GM19193 (cell line): Measurements from ENCODE around the gene CLN5.

Source experiments
- POLR2A ChIP-seq: IDR thresholded peaks from 4 replicates; pipeline ENCODE4 v1.6.1; 2011; ENCODE audit not compliant: insufficient read depth, insufficient read length; ENCODE audit errors: extremely low read depth

The CLN5 gene

DNA sequence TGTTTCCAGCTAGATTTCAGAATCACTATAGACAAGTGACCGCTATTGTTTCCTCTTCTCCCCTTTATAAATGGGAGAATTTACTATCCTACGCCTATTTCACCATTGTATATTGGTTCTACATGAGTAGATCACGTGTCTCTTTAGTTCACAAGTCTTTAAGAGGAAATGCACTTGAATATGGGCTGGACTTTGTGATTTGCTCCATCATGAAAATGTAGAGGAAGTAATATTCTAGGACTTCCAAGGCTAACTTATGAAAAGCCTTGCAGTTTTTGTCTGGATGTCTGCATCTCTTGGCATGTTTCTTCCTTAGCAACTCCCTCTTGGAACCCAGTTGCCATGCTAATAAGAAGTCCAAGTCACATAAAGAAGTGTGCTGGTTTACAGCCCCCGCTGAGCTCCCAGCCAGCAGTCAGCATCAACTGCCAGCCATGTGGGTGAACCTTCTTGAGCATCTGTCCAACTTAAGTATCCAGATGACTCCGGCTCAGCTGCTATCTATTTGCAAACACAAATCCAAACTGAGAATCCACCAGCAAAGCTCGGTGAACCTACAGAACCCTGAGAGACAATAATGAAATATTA, 39.9 kb downstream of the CLN5 start:
- TF ChIP-seq POLR2A, result no peak

- TF ChIP-seq POLR2A, result no peak
Measured at GRCh38 chr13:77033717-77034302, 41.9 kb downstream of the CLN5 start.

DNA sequence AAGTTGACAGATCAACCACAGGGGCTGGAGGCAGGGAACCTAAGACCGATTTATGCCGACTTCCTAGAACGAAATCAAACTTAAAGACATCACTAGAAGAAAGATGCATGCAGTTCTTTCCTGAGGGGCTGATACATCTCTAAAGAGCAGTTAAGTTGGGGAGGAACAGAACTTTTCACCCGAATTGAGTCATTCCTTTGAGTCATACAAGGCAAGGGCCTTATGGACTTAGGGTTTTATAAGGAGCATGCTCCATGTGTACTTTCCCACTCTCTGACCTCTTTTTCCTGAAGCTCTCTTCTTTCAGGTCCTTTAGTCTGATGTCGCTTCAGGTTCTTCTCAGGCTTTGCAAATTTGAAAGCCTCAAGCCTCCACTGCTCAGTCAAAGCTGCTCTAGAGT, 43.0 kb downstream of the CLN5 start:
- TF ChIP-seq POLR2A, result no peak

GRCh38 chr13:77036279-77036678, 44.4 kb downstream of the CLN5 start:
- TF ChIP-seq POLR2A, result no peak

DNA sequence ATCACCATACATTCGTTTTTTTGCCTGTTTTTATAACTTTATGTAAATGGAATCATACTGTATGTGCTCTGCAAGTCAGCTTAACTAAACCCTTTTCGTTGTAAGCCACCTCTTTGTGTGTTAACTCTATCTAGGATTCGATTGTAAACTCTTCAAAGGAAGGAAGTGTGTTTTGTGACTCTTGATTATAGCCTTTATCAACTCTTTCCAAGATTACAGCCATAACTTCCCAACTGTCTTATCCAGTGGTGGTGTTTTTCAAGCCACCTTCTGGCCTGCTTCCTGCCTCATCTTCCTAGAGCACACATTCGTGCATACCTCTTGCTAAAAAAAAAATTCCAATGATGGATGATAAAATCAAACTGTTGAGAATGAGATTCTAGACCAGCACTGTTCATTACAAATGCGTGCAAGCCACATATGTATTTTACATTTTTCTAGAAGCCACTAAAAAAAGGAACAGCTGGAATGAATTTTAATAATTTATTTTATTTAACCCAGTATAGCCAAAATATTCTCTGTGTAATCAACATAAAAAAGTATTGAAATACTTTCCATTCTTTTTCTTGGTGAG, 47.1 kb downstream of the CLN5 start:
- no peak for TF ChIP-seq POLR2A

DNA sequence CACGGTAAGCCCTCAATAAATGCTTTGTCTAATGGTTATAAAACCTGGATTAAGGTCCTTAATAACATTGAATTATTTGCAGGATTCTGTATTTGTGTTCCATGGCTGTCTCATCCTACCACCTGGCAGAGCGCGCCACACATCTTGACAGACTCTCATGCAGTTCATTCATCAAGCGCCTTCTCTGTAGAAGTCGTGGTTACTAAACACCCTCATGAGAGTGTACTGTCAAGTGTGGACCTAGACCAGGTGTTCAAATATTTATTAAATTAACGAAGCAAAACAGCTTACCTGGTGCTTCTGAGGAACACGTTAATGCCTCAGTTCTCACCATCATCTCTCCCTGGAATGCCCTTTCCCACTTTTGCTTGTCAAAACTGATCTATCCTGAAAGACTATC, 48.2 kb downstream of the CLN5 start:
- TF ChIP-seq POLR2A, result no peak

DNA sequence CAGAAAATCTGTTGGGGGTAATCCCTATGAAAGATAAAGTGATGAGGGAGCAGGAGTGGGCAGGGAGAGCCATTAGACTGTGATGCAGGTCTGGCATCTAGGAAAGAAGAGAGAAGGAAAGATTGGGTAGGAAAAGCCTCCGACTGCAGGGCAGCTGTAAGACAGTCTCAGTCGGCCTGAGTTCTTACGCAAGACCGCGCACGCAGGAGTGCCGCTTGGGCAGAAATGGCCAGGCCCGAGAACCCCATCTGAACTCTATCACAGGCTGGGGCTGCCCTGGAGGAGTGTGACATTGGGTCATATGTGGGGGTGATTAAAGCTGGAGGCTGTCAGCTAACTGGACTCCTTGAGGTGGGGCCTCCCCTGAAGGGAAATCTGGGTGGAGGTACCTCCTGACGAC, 49.0 kb downstream of the CLN5 start:
- TF ChIP-seq POLR2A, result no peak

DNA sequence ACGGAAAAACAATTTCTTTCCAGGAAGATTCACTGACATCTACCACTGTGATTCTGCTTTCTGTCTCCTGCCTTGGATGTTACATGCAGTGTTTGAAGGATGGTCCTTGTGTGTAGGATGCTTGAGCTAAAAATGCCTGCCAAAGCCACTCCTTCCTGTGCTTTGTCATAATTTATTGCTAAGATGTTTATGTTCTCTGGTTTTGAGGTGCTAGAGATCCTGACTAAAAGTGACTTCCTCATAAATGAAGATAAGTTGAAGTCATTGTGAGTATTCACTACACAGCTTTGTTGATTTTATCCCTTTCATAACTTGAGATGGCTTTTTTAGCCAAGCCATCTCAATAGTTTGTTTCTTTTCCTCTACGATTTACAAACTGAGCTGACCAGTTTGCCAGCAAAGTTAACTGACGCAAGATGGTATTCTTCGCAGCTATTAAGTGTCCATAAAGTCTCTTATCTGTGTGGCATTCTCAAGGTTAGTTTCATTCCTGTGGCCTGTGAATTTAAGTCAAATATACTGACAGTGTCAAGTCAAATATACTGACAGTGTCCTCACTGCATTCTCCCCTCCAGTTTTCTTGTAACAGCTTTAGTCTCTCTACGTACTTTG, 50.8 kb downstream of the CLN5 start:
- no peak for TF ChIP-seq POLR2A

GRCh38 chr13:77047649-77048343, 55.9 kb downstream of the CLN5 start:
- TF ChIP-seq POLR2A, result no peak

DNA sequence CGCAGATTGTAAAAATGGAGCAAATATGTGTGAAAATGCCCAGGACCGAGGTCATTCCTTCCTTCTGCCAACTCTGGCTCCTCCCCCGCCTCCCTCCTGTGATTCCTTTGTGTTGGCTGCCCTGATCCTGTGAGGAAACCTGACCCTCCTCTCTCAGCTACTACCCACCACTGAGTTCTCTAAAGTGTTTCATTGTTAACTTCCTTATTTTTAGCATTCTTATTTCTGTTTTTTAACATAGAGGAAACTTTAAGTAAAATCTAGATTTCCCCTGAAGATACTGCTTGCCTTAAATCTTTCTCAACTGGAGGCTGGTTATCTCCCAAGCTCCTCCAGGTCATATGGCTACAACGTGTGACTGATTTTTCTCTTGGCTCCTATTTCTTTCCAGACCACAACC, 56.8 kb downstream of the CLN5 start:
- TF ChIP-seq POLR2A, result no peak

GRCh38 chr13:77053192-77053591, 61.3 kb downstream of the CLN5 start:
- no peak for TF ChIP-seq POLR2A
